Measurements from ENCODE around the gene AMMECR1. TPM values are rescaled to one million over a fixed set of nuclear protein-coding genes. Genes with fewer than 3 reads are reported as not detected.

Gene AMMECR1
- total and polyA plus RNA-seq, 2 of the 4 experiments (the other 2 are of a cell fraction) = 7.0 to 11.3 TPM

- Histone ChIP-seq H2BK15ac (ENCODE audit: low read depth, low read length) (no peak overlapping the region), H2AK9ac (replicated peaks; ENCODE audit: low read depth, low read length, poor library complexity) (no peak overlapping the region), H3K4me3 (ENCODE audit: insufficient read depth, low read depth, low read length) (no peak overlapping the region), H3K56ac (ENCODE audit: extremely low read depth, insufficient read depth, low read length) (no peak overlapping the region), H3K4ac (ENCODE audit: low read depth, low read length) (no peak overlapping the region), H4K5ac (ENCODE audit: low read depth, low read length) (no peak overlapping the region), H2AK5ac (ENCODE audit: low read depth, low read length) (no peak overlapping the region), H3K27me3 (ENCODE audit: control insufficient read depth, insufficient read depth, low read length) (no peaks in the 10 kb centered on the region; the same call in 1 of the 2 replicates), H2BK120ac (ENCODE audit: low read depth, low read length) (no peak overlapping the region), H4K20me1 (ENCODE audit: insufficient read depth, low read length) (no peaks in the 10 kb centered on the region), H3K9ac (ENCODE audit: low read depth, low read length) (no peak overlapping the region), H3K23ac (ENCODE audit: low read depth, low read length) (no peak overlapping the region), H3K9me1 (ENCODE audit: insufficient read depth, low read length) (no peaks in the 10 kb centered on the region), H3K4me2 (ENCODE audit: low read depth, low read length) (peak overlapping the region; percentile 21), H3K18ac (ENCODE audit: low read depth, low read length) (no peak overlapping the region), H4K91ac (ENCODE audit: insufficient read depth, low read depth, low read length) (no peak overlapping the region), H3K14ac (replicated peaks; ENCODE audit: low read depth, low read length) (no peak overlapping the region), H3K36me3 (ENCODE audit: control insufficient read depth, insufficient read depth, low read length) (no peaks in the 10 kb centered on the region), H3K27ac (ENCODE audit: insufficient read depth, low read length) (no peak overlapping the region; the same call in 1 of the 2 replicates), H2BK20ac (ENCODE audit: low read depth, low read length) (no peak overlapping the region), H3K79me1 (ENCODE audit: low read depth in 1 of 2, low read length in 2 of 2) (peaks cover 9 to 24% of the 10 kb centered on the region in 2 experiments), H2BK5ac (ENCODE audit: low read depth, low read length, poor library complexity, severe bottlenecking) (peak overlapping the region; percentile 29), H2AFZ (replicated peaks; ENCODE audit: low read length, poor library complexity) (no peak overlapping the region), H3K4me1 (ENCODE audit: control insufficient read depth, insufficient read depth, low read length) (peaks cover 4% of the 10 kb centered on the region; the same call in 1 of the 2 replicates), H3K9me3 (ENCODE audit: control insufficient read depth, insufficient read depth, low read length) (peaks cover 2% of the 10 kb centered on the region; the same call in 1 of the 2 replicates), H4K8ac (ENCODE audit: low read depth in 2 of 2, low read length in 2 of 2) (no peak overlapping the region)
- ATAC-seq (ENCODE audit: low read depth) (no peak), DNase-seq (peak; percentile 58)
- no TSS peak for BruUV-seq (replicated peaks)
- intact Hi-C loops (cut with micrococcal nuclease) (no loop called here), in situ Hi-C loops (cut with MboI; ENCODE audit: low sequenced_read_pairs) (no loop called here), dilution Hi-C loops (cut with HindIII; ENCODE audit: low sequenced_read_pairs, unreplicated experiment) (no loop called here)
- CTCF ChIA-PET = interaction anchor here (0.6 kb wide), 1 partner anchor 36 kb away, joined by 4 read pairs; no protein-coding TSS in a partner anchor
- TF ChIP-seq MAZ (IDR thresholded peaks at IDR 0.05; ENCODE audit: borderline replicate concordance, low read depth, low read length) (no peak), MXI1 (IDR thresholded peaks at IDR 0.05; ENCODE audit: borderline replicate concordance, low read depth, low read length) (no peak), USF2 (IDR thresholded peaks at IDR 0.05; ENCODE audit: low read depth, low read length) (no peak), MAFK (IDR thresholded peaks at IDR 0.05; ENCODE audit: low read depth, low read length) (no peak), RCOR1 (IDR thresholded peaks at IDR 0.05; ENCODE audit: insufficient replicate concordance, low read length) (no peak), CEBPB (IDR thresholded peaks at IDR 0.05; ENCODE audit: low read depth, low read length) (no peak), CHD1 (IDR thresholded peaks at IDR 0.05; ENCODE audit: low read depth, low read length) (no peak), RAD21 (IDR thresholded peaks at IDR 0.05; ENCODE audit: low read length) (no peak), FOS (IDR thresholded peaks at IDR 0.05; ENCODE audit: low read depth, low read length) (no peak), SMC3 (IDR thresholded peaks at IDR 0.05; ENCODE audit: low read depth, low read length) (no peak), POLR2A (IDR thresholded peaks at IDR 0.05; ENCODE audit: low read depth, low read length) (no peak)
- TF ChIP-seq, protein P1, sequence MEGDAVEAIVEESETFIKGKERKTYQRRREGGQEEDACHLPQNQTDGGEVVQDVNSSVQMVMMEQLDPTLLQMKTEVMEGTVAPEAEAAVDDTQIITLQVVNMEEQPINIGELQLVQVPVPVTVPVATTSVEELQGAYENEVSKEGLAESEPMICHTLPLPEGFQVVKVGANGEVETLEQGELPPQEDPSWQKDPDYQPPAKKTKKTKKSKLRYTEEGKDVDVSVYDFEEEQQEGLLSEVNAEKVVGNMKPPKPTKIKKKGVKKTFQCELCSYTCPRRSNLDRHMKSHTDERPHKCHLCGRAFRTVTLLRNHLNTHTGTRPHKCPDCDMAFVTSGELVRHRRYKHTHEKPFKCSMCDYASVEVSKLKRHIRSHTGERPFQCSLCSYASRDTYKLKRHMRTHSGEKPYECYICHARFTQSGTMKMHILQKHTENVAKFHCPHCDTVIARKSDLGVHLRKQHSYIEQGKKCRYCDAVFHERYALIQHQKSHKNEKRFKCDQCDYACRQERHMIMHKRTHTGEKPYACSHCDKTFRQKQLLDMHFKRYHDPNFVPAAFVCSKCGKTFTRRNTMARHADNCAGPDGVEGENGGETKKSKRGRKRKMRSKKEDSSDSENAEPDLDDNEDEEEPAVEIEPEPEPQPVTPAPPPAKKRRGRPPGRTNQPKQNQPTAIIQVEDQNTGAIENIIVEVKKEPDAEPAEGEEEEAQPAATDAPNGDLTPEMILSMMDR (conservative IDR thresholded peaks at IDR 0.05; ENCODE audit: low read depth, low read length) = no peak
- TF ChIP-seq, protein P2, sequence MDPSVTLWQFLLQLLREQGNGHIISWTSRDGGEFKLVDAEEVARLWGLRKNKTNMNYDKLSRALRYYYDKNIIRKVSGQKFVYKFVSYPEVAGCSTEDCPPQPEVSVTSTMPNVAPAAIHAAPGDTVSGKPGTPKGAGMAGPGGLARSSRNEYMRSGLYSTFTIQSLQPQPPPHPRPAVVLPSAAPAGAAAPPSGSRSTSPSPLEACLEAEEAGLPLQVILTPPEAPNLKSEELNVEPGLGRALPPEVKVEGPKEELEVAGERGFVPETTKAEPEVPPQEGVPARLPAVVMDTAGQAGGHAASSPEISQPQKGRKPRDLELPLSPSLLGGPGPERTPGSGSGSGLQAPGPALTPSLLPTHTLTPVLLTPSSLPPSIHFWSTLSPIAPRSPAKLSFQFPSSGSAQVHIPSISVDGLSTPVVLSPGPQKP (IDR thresholded peaks at IDR 0.05; ENCODE audit: borderline replicate concordance, low read depth, low read length) = no peak
- POLR2A ChIA-PET (ENCODE audit: unreplicated experiment) = no interaction called here
Observed at GRCh38 chrX:110280954-110281353, 36.9 kb downstream of the AMMECR1 start.
